T-helper 22 cell (primary cell): ENCODE data around the gene IFTAP.
"Not testable (repeated sequence)": the region's sequence is repeated elsewhere in the genome, so short reads cannot be mapped to it uniquely, and the experiment has no call there.

Experiments used
- DNase-seq: peaks from one replicate; pipeline ENCODE4 v3.0.0-alpha.2; 2020; ENCODE audit warnings: low read depth

The IFTAP gene, protein sequence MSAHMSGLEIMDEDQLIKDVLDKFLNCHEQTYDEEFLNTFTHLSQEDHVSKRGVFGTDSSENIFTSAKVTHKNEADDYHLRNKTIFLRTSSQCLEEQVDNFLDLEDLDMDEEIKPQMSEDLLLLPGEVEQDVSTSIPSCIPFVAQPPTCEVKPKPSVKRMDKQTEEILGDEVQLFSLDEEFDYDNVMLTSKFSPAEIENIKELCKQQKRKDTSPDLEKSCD

GRCh38 chr11:36594316-36594989 lies at the start of gene IFTAP:
Gene IFTAP (plus strand): TSS chr11:36594502. CDS start chr11:36610104, 15,602 bp downstream.
- no peak for DNase-seq

GRCh38 chr11:36550385-36551115 lies 43.8 kb upstream of the IFTAP start:
- DNase-seq = no peak

DNA sequence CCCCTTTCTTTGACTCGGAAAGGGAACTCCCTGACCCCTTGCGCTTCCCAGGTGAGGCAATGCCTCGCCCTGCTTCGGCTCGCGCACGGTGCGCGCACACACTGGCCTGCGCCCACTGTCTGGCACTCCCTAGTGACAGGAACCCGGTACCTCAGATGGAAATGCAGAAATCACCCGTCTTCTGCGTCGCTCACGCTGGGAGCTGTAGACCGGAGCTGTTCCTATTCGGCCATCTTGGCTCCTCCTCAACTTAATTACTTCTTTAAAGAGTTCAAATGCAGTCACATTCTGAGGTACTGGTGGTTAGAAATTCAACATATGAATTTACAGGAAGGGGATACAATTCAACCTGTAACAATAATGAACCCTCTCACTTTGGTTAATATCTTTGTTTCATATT lies 36.9 kb upstream of the IFTAP start:
- DNase-seq = not testable (repeated sequence)

GRCh38 chr11:36557991-36558390 lies 36.3 kb upstream of the IFTAP start:
- no peak for DNase-seq

GRCh38 chr11:36558571-36559413 lies 35.5 kb upstream of the IFTAP start:
- no peak for DNase-seq

GRCh38 chr11:36564376-36565030 lies 29.8 kb upstream of the IFTAP start:
- DNase-seq = no peak

DNA sequence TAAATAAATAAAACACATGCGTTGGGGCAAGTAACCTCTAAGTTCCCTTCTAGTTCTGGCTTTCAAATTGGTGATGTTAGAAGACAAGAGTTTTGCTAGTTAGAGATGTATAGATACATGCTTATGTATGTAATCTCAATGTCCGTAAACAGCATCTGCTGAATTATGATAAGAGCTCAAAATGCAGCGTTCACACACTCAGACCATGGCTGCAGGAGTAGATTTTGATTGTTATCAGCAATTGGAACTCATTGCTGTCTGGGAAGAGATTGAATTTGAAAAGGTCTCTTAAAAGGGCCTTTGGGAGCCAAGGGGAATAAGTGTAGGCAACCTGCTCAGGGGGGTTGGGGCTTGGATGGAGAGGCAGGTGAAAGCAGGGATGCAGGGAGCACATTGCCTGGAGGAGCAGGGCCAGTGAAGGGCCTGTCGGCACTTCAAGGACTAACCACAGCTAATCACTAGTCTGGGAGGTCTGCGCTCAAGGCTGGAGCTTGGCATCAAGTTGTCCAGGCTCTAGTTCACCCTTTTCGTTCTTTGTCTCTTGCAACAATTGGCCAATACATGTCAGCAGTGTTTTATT lies 29.2 kb upstream of the IFTAP start:
- no peak for DNase-seq

- DNase-seq = no peak
Measured at GRCh38 chr11:36566407-36567053, 27.8 kb upstream of the IFTAP start.

DNA sequence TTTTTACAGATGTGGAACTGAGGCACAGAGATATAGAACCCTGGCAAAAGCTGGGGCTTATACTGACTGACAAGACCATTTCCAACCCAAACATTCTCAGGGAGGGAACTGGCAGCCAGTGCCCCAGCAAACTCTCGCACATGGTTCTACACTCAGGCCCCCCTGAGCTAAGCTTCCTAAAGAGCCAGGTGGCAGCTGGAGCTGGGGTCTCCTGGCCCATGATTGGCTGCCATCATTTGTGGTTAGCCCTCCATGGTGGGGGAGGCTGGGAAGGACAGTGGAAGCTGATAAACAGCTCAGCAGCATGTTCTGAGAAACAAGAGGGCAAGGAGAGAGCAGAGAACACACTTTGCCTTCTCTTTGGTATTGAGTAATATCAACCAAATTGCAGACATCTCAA lies 26.6 kb upstream of the IFTAP start, which contains the start of gene RAG1:
RAG1 (plus strand) TSS at position 314 of the 400 bp plus-strand sequence. CDS start 5,298 bp downstream, outside the sequence.
- DNase-seq = no peak

- DNase-seq = no peak
Measured at GRCh38 chr11:36569095-36569494, 25.2 kb upstream of the IFTAP start.

- DNase-seq = no peak
Measured at GRCh38 chr11:36574486-36574885, 19.8 kb upstream of the IFTAP start.

DNA sequence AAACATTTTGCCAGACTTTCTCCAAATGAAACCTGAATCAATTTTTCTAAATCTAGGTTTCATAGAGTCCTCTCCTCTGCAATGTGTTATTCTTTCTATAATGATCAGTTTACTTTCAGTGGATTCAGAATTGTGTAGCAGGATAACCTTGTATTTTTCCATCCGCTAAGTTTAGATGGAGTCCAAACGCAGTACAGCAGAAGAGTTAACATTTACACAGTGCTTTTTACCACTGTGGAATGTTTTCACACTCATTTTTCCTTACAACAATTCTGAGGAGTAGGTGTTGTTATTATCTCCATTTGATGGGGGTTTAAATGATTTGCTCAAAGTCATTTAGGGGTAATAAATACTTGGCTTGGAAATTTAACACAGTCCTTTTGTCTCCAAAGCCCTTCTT lies 16.9 kb upstream of the IFTAP start:
- DNase-seq = no peak

- DNase-seq = no peak
Measured at GRCh38 chr11:36577859-36578258, 16.4 kb upstream of the IFTAP start.

DNA sequence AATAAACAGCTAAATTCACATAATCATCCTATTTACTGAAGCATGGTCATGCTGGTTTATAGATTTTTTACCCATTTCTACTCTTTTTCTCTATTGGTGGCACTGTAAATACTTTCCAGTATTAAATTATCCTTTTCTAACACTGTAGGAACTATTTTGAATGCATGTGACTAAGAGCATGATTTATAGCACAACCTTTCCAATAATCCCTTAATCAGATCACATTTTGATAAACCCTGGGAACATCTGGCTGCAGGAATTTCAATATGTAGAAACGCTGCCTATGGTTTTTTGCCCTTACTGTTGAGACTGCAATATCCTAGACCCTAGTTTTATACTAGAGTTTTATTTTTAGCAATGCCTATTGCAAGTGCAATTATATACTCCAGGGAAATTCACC lies 15.8 kb upstream of the IFTAP start:
- no peak for DNase-seq

- DNase-seq = no peak
Measured at GRCh38 chr11:36581536-36581935, 12.8 kb upstream of the IFTAP start.

- DNase-seq = no peak
Measured at GRCh38 chr11:36583667-36584066, 10.6 kb upstream of the IFTAP start.

- DNase-seq = no peak
Measured at GRCh38 chr11:36586543-36586942, 7.8 kb upstream of the IFTAP start.

DNA sequence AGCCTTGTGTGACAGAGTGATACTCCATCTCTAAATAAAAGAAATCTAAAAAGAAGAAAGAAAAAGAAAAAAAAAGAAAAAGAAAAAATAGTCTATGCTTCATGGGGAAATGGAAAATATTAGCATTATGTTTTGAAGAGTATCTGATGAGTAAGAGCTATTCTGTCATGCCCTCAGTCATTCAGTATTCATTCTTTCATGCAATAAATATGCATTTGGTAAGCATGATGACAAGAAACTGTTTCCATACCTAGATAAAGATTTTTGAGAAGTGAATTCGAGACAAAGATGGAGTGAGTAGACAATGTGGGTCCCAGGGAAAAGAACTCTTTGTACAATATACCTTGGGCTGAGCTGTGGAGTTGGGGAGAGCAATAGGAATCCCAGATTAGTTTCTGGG lies 6.2 kb upstream of the IFTAP start:
- DNase-seq = no peak

GRCh38 chr11:36590513-36590912 lies 3.8 kb upstream of the IFTAP start:
- DNase-seq = no peak

DNA sequence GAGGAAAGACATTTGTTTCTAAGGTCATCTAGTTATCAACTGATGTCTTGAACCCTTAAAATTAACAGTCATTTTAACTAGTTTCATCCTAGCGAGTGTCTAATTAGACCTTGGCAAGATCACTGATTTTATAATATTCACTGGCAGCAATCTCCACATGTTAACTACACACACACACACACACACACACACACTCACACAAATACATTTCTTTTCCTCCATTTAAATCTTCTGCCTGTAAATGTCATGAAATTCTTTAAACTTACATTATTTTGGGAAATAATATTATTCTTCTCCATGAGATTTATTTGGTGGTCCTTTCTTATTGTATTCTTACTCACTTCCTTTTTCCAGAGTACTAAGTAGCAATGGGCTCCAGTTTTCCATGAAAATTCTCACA lies 2.9 kb upstream of the IFTAP start:
- DNase-seq = no peak

GRCh38 chr11:36596880-36597279 lies 2.6 kb downstream of the IFTAP start:
- DNase-seq = no peak
